Activated CD4-positive, CD25-positive, alpha-beta regulatory T cell (primary cell): ENCODE measurements around the gene SLAMF8.

Source experiments
- DNase-seq, 4 experiments: peaks; one replicate each; lab custom pipeline; 2025; lab: John Stamatoyannopoulos, UW

SLAMF8 gene

GRCh38 chr1:159826441-159827101 lies at the start of gene SLAMF8:
Gene SLAMF8, plus strand, starts transcription at chr1:159826873. Its CDS starts 26 bp downstream, at chr1:159826899.
- DNase-seq: no peak

GRCh38 chr1:159778266-159778665 lies 48.4 kb upstream of the SLAMF8 start:
- no peak for DNase-seq

GRCh38 chr1:159779403-159779851 lies 47.2 kb upstream of the SLAMF8 start:
- no peak for DNase-seq

GRCh38 chr1:159780583-159781582 lies 45.8 kb upstream of the SLAMF8 start, which contains the start of gene DUSP23:
Gene DUSP23, plus strand, starts transcription at chr1:159780962. Its CDS starts 139 bp downstream, at chr1:159781101.
- peak; percentile 83 to 91 (median 89) for DNase-seq

- no peak for DNase-seq
Measured at GRCh38 chr1:159781992-159782391, 44.7 kb upstream of the SLAMF8 start.

- no peak for DNase-seq
Measured at GRCh38 chr1:159783724-159784123, 42.9 kb upstream of the SLAMF8 start.

- no peak for DNase-seq
Measured at GRCh38 chr1:159786465-159786864, 40.2 kb upstream of the SLAMF8 start.

GRCh38 chr1:159786966-159787365 lies 39.7 kb upstream of the SLAMF8 start:
- no peak for DNase-seq

GRCh38 chr1:159790237-159790917 lies 36.3 kb upstream of the SLAMF8 start:
- no peak for DNase-seq

- DNase-seq: no peak
Measured at GRCh38 chr1:159791031-159791430, 35.6 kb upstream of the SLAMF8 start.

GRCh38 chr1:159791461-159791860 lies 35.2 kb upstream of the SLAMF8 start:
- DNase-seq: no peak

GRCh38 chr1:159795534-159795933 lies 31.1 kb upstream of the SLAMF8 start:
- no peak for DNase-seq

GRCh38 chr1:159798893-159799292 lies 27.8 kb upstream of the SLAMF8 start:
- no peak for DNase-seq

GRCh38 chr1:159799446-159799985 lies 27.2 kb upstream of the SLAMF8 start:
- DNase-seq: no peak

- DNase-seq: no peak
Measured at GRCh38 chr1:159800177-159800930, 26.3 kb upstream of the SLAMF8 start.

- no peak for DNase-seq
Measured at GRCh38 chr1:159802111-159802510, 24.6 kb upstream of the SLAMF8 start, which contains the start of gene FCRL6. Gene FCRL6, plus strand, starts transcription at chr1:159802360. Its CDS starts 65 bp downstream, at chr1:159802425.

- DNase-seq: no peak
Measured at GRCh38 chr1:159803956-159804689, 22.6 kb upstream of the SLAMF8 start.

GRCh38 chr1:159804924-159805323 lies 21.7 kb upstream of the SLAMF8 start:
- no peak for DNase-seq

GRCh38 chr1:159815926-159816325 lies 10.7 kb upstream of the SLAMF8 start:
- DNase-seq: no peak
